Melanocyte of skin (primary cell): Measurements from ENCODE around the gene ZBTB40. TPM values are rescaled to one million over a fixed set of nuclear protein-coding genes. Genes with fewer than 3 reads are reported as not detected.

Experiments used
- total RNA-seq, 2 donors: library from RNA; depleted of rRNA; stranded (reverse); fragments of >200 nt; gene quantifications; 2 replicates each; pipeline ENCODE4 v1.2.3, GENCODE V29; 2012

Gene ZBTB40, protein sequence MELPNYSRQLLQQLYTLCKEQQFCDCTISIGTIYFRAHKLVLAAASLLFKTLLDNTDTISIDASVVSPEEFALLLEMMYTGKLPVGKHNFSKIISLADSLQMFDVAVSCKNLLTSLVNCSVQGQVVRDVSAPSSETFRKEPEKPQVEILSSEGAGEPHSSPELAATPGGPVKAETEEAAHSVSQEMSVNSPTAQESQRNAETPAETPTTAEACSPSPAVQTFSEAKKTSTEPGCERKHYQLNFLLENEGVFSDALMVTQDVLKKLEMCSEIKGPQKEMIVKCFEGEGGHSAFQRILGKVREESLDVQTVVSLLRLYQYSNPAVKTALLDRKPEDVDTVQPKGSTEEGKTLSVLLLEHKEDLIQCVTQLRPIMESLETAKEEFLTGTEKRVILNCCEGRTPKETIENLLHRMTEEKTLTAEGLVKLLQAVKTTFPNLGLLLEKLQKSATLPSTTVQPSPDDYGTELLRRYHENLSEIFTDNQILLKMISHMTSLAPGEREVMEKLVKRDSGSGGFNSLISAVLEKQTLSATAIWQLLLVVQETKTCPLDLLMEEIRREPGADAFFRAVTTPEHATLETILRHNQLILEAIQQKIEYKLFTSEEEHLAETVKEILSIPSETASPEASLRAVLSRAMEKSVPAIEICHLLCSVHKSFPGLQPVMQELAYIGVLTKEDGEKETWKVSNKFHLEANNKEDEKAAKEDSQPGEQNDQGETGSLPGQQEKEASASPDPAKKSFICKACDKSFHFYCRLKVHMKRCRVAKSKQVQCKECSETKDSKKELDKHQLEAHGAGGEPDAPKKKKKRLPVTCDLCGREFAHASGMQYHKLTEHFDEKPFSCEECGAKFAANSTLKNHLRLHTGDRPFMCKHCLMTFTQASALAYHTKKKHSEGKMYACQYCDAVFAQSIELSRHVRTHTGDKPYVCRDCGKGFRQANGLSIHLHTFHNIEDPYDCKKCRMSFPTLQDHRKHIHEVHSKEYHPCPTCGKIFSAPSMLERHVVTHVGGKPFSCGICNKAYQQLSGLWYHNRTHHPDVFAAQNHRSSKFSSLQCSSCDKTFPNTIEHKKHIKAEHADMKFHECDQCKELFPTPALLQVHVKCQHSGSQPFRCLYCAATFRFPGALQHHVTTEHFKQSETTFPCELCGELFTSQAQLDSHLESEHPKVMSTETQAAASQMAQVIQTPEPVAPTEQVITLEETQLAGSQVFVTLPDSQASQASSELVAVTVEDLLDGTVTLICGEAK
- 10 to 100 TPM; 18.3 to 18.6 TPM for total RNA-seq

DNA sequence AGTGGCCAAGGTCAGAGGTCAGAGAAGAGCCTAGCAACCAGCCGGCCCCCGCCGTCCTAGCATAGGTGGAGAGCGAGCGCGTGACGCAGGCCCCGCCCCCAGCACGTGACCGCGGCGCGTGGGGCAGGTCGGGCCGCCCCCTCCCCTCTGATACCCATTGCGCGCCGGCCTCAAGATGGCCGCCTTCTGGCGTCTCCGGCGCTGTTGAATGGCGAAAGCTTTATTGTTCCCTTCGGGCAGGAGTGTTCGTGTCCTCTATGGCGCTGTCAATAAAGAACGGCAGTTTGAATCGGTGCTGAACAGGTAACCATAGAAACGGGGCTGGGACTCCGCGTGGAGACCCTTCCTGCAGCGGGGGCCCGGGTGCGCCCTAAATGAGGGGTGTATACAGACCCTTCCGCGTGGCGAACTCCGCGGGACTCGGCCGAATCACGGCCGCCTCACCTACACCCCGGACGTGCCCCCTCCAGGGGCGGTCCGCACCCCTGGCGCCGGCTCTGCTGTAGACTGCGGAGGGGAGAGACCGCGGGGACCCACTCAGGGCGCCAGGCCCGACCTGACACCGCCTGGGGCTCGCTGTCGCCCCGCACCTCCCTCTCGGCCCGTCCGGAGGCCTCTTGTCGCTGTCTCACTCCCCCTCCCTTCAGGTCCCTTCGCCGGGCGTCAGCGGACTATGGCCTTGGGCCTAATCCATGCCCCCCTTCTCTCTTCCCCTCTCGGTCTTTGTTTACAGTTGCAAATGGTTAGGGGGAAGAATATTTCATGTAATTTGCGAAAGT lies at the start of gene ZBTB40:
ZBTB40 (plus strand) TSS at position 150 of the 779 bp plus-strand sequence. CDS start 38,098 bp downstream, outside the sequence.

DNA sequence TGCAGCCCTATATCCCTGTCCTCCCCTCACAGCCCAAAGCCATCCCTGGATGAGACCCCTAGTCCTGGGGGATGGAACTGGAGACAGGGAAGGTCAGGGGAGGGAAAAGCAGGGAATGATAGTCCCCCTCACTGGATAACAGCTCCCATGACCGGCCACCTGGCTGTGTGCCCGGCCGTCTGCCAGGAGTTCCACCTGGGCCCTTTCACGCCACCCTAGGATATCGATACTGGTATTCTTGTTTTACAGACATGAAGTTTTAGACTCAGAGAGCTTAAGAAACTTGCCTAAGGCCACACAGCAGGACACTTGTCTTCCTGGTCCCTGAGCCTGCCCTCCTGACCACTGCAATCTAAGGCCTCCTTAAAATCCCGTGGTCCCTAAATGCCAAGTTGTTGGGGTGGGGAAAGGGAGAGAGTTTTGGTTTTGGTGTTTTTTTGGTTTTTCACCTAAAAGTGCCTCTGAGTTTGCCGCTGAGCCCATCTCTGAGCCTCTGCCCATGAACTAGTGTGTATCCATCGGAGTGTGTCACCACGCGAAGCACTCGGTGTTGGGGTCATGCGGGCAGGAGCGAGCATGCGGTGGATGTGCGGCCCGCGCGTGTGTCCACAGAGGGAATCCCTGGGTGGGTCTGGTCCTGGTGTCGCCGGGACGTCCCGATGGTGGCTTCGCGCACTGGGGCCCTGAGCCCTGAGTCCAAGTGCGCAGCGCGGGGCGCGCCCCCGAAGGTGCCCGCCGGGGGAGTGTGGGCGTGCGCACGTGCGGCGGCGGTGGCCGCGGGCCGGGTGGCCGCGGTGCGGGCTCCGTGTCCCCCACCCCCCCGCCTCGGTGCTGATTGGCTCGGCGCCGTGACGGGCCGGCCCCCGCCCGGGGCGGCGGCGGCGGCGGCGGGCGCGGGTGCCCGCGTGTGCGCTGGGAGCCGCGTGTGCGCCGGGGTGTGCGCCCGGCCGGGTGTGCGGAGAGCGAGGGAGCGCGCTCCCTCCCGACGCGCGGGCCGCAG lies 111.2 kb downstream of the ZBTB40 start, which contains the start of gene EPHA8:
EPHA8 (plus strand) TSS at position 906 of the 1,000 bp plus-strand sequence. CDS start 147 bp downstream, outside the sequence.

Other genes with a start within 250 kb of the ZBTB40 start
- under 1 TPM in 1 of 2 donors, not detected in 1; under 0.01 TPM for gene EPHA8, start 111.6 kb downstream of the ZBTB40 start, total RNA-seq
- not detected for gene C1QA, start 184.8 kb downstream of the ZBTB40 start, total RNA-seq
- not detected for gene C1QC, start 191.8 kb downstream of the ZBTB40 start, total RNA-seq
- gene C1QB, start 201.4 kb downstream of the ZBTB40 start, total RNA-seq, result not detected